Motor neuron (in vitro differentiated cells): Measurements from ENCODE around the gene HMGCS1. TPM values are rescaled to one million over a fixed set of nuclear protein-coding genes. Genes with fewer than 3 reads are reported as not detected.
"Not testable (repeated sequence)": the region's sequence is repeated elsewhere in the genome, so short reads cannot be mapped to it uniquely, and the experiment has no call there.

Experiments used
- ATAC-seq, 8 experiments: fragments of 200-7000 bp; cut with Tn5 transposase; replicated peaks in 6 of 8; 2 replicates each; pipeline ENCODE4 v1.8.0; 2021; ENCODE audit warnings: mild to moderate bottlenecking in 8 of 8, moderate library complexity in 8 of 8
- H3K27ac ChIP-seq, 2 donors: fragments of 250-450 bp; sonication (Bioruptor Pico); 2 replicates each; pipeline ENCODE4 v1.9.0; 2021; ENCODE audit warnings: antibody characterized with exemption in 2 of 2, mild to moderate bottlenecking in 2 of 2, moderate library complexity in 1 of 2
- H3K4me1 ChIP-seq, 2 donors: fragments of 250-450 bp; sonication (Bioruptor Pico); replicated peaks in 1 of 2; 2 replicates each; pipeline ENCODE4 v1.6.1; 2021; ENCODE audit warnings: antibody characterized with exemption in 2 of 2, mild to moderate bottlenecking in 2 of 2, moderate library complexity in 1 of 2
- H3K4me3 ChIP-seq, 5 donors: fragments of 250-450 bp; sonication (Bioruptor Pico); 2 replicates each; pipeline ENCODE4 v1.9.0; 2021; ENCODE audit warnings: antibody characterized with exemption in 5 of 5, mild to moderate bottlenecking in 5 of 5, moderate library complexity in 4 of 5
- WGBS, 10 experiments: fragments of 450-650 bp; shearing (Covaris generic); methylation state at CpG; one replicate each; pipeline ENCODE4 v1.0.0; 2022; 5-methylcytosine and 5-hydroxymethylcytosine counted together
- in situ Hi-C, 9 experiments: fragments of 400-800 bp; cut with MboI; loops; one replicate each; pipeline ENCODE4 v1.15.0; 2021; ENCODE audit warnings: low sequenced_read_pairs in 9 of 9, low pct_unique_long_range_greater_than_20kb in 2 of 9; ENCODE audit not compliant: unreplicated experiment in 9 of 9
- total RNA-seq, 8 experiments: library from RNA; unstranded; fragments of 300-600 nt; gene quantifications; 2 replicates each; pipeline versions ENCODE4 v1.2.3 to v1.2.4, GENCODE V29; 2022

Gene HMGCS1
- total RNA-seq, 8 experiments from 2014 or later: 65.3 to 323 (median 207) TPM

DNA sequence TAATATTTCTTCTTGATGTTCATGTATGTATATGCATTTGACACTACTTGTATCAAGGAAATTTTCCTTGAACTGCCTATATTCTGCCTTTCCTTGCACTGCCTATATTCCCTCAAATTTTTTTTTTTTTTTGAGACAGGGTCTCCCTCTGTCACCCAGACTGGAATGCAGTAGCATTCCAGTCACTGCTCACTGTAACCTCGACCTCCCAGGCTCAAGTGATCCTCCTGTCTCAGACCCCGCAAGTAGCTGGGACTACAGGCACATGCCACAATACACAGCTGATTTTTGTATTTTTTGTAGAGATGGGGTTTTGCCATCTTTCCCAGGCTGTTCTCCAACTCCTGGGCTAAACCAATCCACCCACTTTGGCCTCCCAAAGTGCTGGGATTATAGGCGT lies 4.1 kb downstream of the HMGCS1 start:
- Histone ChIP-seq H3K4me1 (peaks cover 7 to 66% of the 10 kb centered on the region in 2 donors), H3K27ac (no peak overlapping the region), H3K4me3 (peak overlapping the region in 4 of 5 donors; percentile 3 to 87 (median 69))
- in situ Hi-C loops: no loop called here
- ATAC-seq: no peak
- WGBS, 10 experiments: 46 to 100% (median 71%) methylated on average over 1 to 3 of the region's 3 CpGs; no CpG with 5 or more reads in 3 of the 10 experiments

GRCh38 chr5:43306954-43307353 lies 6.3 kb downstream of the HMGCS1 start:
- Histone ChIP-seq H3K4me1 (peaks cover 4 to 83% of the 10 kb centered on the region in 2 donors), H3K4me3 (peak overlapping the region in 1 of 5 donors; percentile 15)
- ATAC-seq, H3K27ac ChIP-seq, in situ Hi-C loops: not testable (repeated sequence)
- 40 to 100% (median 83%) methylated on average over 1 to 5 of the region's 5 CpGs for WGBS, 10 experiments

GRCh38 chr5:43305948-43306565 lies 7.2 kb downstream of the HMGCS1 start:
- WGBS, 10 experiments: 0 to 100% (median 89%) methylated on average over 1 of the region's 1 CpG; no CpG with 5 or more reads in 1 of the 10 experiments
- Histone ChIP-seq H3K4me3 (peak overlapping the region in 1 of 5 donors; percentile 1), H3K4me1 (peaks cover 4 to 79% of the 10 kb centered on the region in 2 donors), H3K27ac (no peak overlapping the region)
- in situ Hi-C loops: no loop called here
- peak in 6 of 8 experiments; percentile 44 to 62 (median 50) for ATAC-seq

- no peak overlapping the region for H3K4me3 ChIP-seq
- ATAC-seq: peak in 1 of 8 experiments; percentile 9
- in situ Hi-C loops: no loop called here
- peaks cover 4 to 67% of the 10 kb centered on the region in 2 donors for H3K4me1 ChIP-seq
- WGBS, 10 experiments: 0 to 100% (median 44%) methylated on average over 1 of the region's 1 CpG
- H3K27ac ChIP-seq: no peak overlapping the region
Measured at GRCh38 chr5:43304525-43304924, 8.7 kb downstream of the HMGCS1 start.

- WGBS, 10 experiments: 63 to 94% (median 86%) methylated on average over 1 to 4 of the region's 4 CpGs; no CpG with 5 or more reads in 6 of the 10 experiments
- Histone ChIP-seq H3K4me3 (no peak overlapping the region), H3K4me1 (peaks cover 4 to 54% of the 10 kb centered on the region in 2 donors), H3K27ac (no peak overlapping the region)
- in situ Hi-C loops: no loop called here
- ATAC-seq: peak in 3 of 8 experiments; percentile 19 to 47 (median 26)
Measured at GRCh38 chr5:43303242-43303641, 10.0 kb downstream of the HMGCS1 start.

DNA sequence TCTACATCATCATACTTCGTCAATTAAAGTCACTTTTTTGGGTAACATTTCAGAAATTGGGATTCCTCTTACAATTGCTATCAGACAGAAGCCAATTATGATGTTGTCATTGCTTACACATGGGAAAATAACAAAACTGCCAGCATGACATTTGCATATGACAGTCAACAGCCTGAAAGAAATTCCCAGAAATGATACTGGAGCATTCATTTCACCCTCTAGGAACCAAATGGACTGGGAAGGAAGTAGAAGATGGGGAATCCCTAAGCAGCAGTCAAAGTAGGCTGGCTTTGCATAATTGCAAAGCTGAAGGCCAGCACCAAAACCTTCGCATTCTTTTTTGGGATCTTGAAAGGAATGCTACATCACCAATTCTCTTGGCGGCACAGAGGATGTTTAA lies 10.7 kb downstream of the HMGCS1 start:
- peak in 3 of 8 experiments; percentile 45 to 83 (median 61) for ATAC-seq
- WGBS, 10 experiments: 40 to 100% (median 94%) methylated on average over 1 to 3 of the region's 3 CpGs
- in situ Hi-C loops: no loop called here
- H3K4me1 ChIP-seq: peaks cover 0 to 50% of the 10 kb centered on the region in 2 donors
- no peak overlapping the region for H3K4me3 ChIP-seq
- H3K27ac ChIP-seq: no peak overlapping the region

DNA sequence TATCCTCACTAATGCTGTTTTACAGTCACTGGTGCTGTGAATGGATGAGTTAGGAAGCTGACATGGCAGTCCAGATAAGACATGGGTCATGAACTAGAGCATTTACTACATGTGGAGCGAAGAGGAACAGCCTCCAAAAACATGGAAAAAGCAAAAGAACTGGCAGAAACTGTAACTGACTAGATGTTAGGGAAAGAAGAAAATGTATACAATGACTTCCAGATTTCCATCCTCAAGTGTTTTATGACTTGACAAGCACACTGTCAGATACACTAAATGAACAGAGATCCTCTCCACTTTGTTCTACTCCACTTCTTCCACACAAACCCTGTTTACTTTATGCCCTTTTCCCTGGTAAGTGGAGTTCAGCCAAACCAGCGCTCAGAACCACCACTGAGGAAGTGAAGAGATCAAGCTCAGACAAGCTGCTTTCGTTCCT lies 11.5 kb downstream of the HMGCS1 start:
- Histone ChIP-seq H3K27ac (no peak overlapping the region), H3K4me3 (no peak overlapping the region), H3K4me1 (peaks cover 0 to 46% of the 10 kb centered on the region in 2 donors)
- in situ Hi-C loops: no loop called here
- ATAC-seq: no peak
- WGBS, 10 experiments: 23 to 100% (median 80%) methylated on average over 1 to 3 of the region's 3 CpGs; no CpG with 5 or more reads in 2 of the 10 experiments

DNA sequence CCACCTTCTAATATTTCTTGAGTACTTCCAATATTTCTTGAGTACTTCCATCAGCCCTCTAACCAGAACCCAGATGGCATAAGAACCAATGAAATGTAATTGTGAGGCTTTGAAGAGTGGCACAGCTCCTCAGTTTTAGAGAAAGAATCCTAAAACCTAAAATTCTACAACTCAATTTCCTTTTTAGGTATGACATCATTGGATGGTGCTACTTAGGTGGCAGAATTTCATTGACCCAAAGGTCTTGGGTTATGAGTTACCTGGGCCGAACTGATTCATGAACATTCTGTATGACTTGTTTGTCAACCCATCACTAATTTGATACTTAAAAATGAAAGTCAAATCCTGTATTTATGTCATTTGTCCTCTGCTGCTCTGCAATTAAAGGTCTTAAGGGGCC lies 13.1 kb downstream of the HMGCS1 start:
- Histone ChIP-seq H3K4me1 (peaks cover 0 to 37% of the 10 kb centered on the region in 2 donors), H3K4me3 (no peak overlapping the region), H3K27ac (no peak overlapping the region)
- WGBS, 10 experiments: 83 to 100% (median 100%) methylated on average over 1 of the region's 1 CpG; no CpG with 5 or more reads in 6 of the 10 experiments
- in situ Hi-C loops: no loop called here
- no peak for ATAC-seq

DNA sequence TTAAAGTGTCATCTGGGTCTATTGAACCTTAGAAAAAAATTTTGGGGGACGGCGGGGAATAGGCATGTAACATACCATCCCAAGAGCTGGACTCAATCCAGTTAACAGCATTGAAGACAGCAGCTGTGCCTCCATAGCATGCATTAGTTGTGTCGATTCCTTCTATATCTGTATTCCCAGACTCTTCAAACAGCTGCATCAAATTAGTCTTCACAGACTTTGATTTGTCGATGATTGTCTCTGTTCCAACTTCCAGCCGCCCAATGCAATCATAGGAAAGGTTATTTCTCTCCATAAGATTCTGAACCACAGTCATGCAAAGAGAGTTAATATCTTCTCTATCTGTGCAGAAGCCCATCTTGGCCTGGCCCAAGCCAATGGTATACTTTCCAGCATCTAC lies 14.8 kb downstream of the HMGCS1 start:
- WGBS, 10 experiments: 0 to 100% (median 89%) methylated on average over 1 to 5 of the region's 5 CpGs; no CpG with 5 or more reads in 2 of the 10 experiments
- in situ Hi-C loops: no loop called here
- ATAC-seq: no peak
- Histone ChIP-seq H3K4me3 (no peak overlapping the region), H3K27ac (no peak overlapping the region), H3K4me1 (peaks cover 0 to 23% of the 10 kb centered on the region in 2 donors)

GRCh38 chr5:43296835-43297234 lies 16.4 kb downstream of the HMGCS1 start:
- in situ Hi-C loops: no loop called here
- Histone ChIP-seq H3K27ac (no peak overlapping the region), H3K4me1 (peaks cover 0 to 9% of the 10 kb centered on the region in 2 donors), H3K4me3 (no peak overlapping the region)
- WGBS, 10 experiments: 70 to 100% (median 98%) methylated on average over 1 to 2 of the region's 2 CpGs; no CpG with 5 or more reads in 2 of the 10 experiments
- ATAC-seq: no peak

DNA sequence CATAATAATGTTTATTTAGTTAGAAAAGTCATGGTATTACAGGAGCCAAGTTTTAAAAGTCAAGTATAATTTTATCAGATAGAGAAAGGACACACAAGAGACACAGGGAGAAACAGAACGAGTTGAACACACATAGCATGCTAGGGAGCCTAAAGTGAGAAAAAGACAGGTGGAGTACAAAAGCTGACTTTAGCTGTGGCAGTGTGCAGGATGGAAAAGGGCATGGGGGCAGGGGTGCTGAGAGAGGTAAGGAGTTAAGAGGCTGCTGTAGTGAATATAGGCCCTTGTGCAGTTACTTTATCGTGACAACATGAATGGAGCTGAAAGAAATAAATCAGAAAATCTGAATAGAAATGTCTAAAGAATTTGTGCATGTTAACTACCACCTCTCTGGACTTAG lies 18.0 kb downstream of the HMGCS1 start:
- WGBS, 10 experiments: 25 to 95% (median 73%) methylated on average over 1 to 2 of the region's 2 CpGs; no CpG with 5 or more reads in 1 of the 10 experiments
- peak in 1 of 8 experiments; percentile 72 for ATAC-seq
- Histone ChIP-seq H3K4me1 (peaks cover 0 to 9% of the 10 kb centered on the region in 2 donors), H3K4me3 (no peak overlapping the region), H3K27ac (no peak overlapping the region)
- in situ Hi-C loops: no loop called here

DNA sequence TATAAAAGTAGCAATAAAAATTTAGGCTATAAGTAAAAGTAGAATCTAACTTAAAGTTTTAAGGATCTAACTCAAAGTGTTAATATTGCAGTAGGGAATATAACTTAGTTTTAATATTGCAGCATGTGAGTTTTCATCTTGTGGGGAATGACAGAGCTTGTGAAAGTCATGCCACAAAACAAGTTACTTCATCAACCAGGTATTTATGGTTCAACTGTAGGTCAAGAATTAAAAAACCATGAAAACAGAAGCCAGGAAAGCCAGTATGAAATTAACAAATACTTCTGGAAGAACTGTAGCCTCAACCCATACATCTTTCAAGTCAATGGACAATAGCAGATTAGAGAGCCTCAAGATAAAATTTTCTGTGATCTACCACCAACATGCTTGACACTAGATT lies 19.0 kb downstream of the HMGCS1 start:
- in situ Hi-C loops: no loop called here
- no peak overlapping the region for H3K27ac ChIP-seq
- ATAC-seq: no peak
- no peak overlapping the region for H3K4me3 ChIP-seq
- H3K4me1 ChIP-seq: peaks cover 0 to 6% of the 10 kb centered on the region in 2 donors

DNA sequence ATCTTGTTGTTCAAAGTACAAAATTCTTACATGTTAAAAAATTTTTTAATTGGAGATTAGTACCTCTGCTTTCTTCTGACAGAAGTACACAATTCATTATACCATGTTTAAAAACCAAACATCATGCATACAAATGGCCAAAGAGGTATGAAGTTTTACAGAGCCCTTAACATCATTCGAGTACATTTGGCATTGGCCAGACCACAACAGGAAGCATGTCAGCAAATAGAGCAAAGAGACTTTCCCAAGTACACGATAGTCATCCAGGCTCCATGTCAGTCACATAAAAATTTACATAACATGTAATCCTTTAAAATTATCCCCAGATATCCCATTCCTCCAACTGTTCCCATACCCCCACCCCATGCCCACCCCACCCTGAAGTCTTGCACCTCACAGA lies 22.5 kb downstream of the HMGCS1 start:
- no peak overlapping the region for H3K27ac ChIP-seq
- WGBS, 10 experiments: 88 to 100% (median 100%) methylated on average over 1 to 2 of the region's 2 CpGs; no CpG with 5 or more reads in 3 of the 10 experiments

More for the DNA sequence above, 22.5 kb downstream of the HMGCS1 start:
- Histone ChIP-seq H3K4me1 (no peaks in the 10 kb centered on the region), H3K4me3 (no peak overlapping the region)
- no peak for ATAC-seq
- in situ Hi-C loops: no loop called here
